Tibial nerve (tissue), 3 donors: Measurements from ENCODE around the gene CXorf58.

Experiments used
- CTCF ChIP-seq, 5 experiments: fragments of 200-600 bp in 3 of 5; fragments of 450-650 bp in 2 of 5; sonication (generic) in 3 of 5; IDR thresholded peaks; one replicate each; pipeline ENCODE4 v1.5.1; 2016 to 2019; ENCODE audit warnings: antibody characterized with exemption in 5 of 5, mild to moderate bottlenecking in 3 of 5, moderate library complexity in 2 of 5
- POLR2A ChIP-seq, 2 donors: fragments of 450-650 bp; IDR thresholded peaks; one replicate each; pipeline ENCODE4 v1.6.1; 2017; ENCODE audit warnings: antibody characterized with exemption in 2 of 2, mild to moderate bottlenecking in 2 of 2, moderate library complexity in 2 of 2

DNA sequence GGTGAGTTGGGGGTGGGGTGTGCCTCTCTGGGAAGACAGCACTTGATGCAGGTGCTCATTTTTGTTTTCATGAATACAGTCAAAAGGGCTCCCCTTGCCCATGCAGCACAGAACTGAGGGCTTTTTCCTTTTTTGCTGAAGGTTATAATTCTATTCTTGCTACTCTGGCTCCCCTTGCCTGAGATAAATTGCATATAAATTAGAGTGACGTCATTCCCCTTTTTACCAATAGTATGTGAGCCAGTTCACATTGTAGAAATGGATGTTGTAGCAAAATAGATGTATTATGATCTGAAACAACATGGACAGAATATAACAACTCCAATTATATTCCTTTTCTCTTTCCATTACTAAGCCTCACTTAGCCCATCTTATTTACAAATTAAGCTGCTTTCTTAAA is 28.4 kb downstream of the CXorf58 start:
- TF ChIP-seq CTCF (IDR thresholded peaks at IDR 0.05) (no peak), POLR2A (IDR thresholded peaks at IDR 0.05) (no peak)
